DMS153 treated with DMSO at 0.1 percent for 48 hours (cell line): ENCODE measurements around the gene CRYBG3.
"Not testable (repeated sequence)": the region's sequence is repeated elsewhere in the genome, so short reads cannot be mapped to it uniquely, and the experiment has no call there.

Experiments used
- DNase-seq: peaks from one replicate; lab custom pipeline; 2025; ENCODE audit not compliant: unreplicated experiment; lab: John Stamatoyannopoulos, UW

CRYBG3 gene

GRCh38 chr3:97821774-97822358 is at the start of gene CRYBG3:
Gene CRYBG3, plus strand, starts transcription at chr3:97822011. Its CDS starts 196 bp downstream, at chr3:97822207.
- DNase-seq, result peak; percentile 41

DNA sequence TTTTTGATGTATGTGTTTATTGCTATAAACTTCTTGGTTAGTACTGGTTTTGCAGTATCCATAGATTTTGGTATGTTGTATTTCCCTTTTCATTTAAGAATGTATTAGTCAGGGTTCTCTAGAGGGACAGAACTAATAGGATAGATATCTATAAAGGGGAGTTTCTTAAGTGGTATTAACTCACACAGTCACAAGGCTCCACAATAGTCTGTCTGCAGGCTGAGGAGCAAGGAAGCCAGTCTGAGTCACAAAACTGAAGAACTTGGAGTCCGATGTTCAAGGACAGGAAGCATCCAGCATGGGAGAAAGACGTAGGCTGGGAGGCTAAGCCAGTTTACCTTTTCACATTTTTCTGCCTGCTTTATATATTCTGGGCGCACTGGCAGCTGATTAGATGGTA is 48.9 kb upstream of the CRYBG3 start:
- no peak for DNase-seq

- DNase-seq, result no peak
Measured at GRCh38 chr3:97778152-97778551, 43.7 kb upstream of the CRYBG3 start.

DNA sequence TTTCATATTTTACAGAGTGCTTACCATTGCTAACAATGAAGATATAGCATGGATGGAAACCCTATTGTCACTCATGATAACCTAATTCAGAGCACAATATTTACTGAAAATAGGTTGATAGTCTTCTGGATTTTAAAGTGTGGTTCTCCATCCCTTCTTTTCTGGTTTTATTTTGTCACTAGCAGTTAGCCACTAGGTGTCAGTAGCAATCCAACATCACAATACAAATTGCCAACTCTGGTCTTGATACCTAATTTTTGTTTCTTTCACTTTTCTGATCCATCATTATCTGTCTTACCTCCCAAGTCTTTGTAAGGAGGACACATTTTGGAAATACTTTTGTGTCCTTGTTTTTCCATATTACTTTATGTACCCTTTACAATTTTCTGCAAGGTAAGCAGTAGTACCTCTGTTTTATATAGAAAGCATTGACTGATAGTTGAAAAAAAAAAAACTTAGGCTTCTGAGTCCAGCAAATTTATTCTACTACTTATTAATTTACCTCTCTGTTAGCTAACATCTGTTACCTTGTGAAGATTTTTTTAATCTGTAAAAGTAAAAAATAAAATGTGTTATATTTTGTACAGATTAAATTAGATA is 28.3 kb upstream of the CRYBG3 start:
- DNase-seq, result peak; percentile 67

- DNase-seq, result no peak
Measured at GRCh38 chr3:97795951-97796350, 25.9 kb upstream of the CRYBG3 start.

- DNase-seq, result no peak
Measured at GRCh38 chr3:97804471-97804870, 17.3 kb upstream of the CRYBG3 start.

DNA sequence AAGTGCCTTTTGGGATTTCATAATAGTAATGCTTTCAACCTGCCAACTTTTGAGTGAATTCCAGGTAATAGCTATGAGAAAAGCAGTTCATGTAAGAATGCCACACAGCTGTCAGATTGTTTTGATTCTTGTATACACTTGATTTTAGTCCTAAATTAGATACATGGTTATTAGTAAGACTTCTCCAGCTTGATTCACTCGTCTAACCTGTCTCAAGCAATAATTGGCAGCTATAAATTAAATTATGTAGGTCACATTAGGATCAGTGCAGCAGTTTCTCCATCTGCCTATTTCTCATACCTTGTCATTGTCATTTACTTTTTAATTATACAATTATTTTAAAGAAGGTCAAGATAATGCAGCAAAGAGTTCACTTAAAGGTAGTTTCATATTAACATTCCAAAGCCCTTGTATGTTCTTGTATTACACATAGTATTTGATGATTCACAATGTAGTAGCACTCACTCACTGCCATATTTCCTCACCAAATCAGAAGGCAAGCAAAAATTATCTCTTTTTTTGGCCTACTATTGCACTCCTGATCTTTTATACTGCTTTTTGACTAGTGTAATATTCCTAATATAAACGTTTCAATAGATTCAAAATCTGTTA is 10.9 kb upstream of the CRYBG3 start:
- DNase-seq, result no peak

DNA sequence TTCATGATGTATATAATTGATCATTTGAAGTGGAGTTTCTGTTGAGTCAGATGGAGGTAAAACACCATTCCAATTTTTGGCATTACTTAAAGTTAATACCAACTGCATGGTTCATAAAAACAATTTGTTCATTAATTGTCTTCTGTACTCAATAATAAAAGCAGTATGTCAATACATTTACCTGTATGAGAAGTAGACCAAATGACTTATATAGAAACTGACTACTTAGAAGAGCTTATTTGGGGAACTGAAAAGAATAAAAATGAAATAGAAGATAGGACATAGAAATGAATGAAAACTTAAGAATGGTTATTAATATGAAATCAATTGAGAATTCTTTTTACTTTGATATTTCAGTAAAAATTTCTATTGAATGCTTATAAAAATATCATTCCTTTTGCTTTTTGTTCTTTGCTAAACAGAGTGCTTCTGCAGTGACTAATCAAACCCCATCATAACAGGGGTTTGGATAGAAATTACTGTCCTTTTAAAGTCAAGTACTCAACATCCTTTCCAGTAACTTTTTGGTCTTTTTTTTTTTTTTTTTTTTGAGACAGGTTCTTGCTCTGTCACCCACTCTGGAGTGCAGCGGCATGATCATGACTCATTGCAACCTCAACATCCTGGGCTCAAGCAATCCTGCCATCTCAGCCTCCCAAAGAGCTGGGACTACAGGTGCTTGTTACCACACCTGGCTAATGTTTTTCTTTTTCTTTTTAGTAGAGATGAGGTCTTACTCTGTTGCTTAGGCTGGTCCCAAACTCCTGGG is 6.5 kb upstream of the CRYBG3 start:
- DNase-seq, result no peak

DNA sequence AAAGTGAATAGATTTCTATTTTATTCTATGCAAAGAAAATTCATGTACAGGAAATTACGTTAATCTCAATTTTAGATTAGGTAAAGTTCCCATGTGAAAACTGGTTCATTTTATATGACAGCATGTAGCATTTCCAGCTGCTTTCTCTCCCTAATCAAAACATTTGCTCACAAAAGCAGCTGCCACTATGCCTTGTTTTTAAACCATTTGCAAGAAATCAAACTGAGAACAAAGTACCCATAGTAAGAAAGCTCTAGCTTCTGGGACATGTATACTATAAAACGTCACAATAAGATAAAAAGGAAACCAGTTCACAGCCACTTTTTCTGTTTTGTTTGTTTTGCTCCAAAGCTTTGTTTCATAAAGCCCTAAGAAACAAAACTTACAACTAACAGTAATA is 5.0 kb upstream of the CRYBG3 start:
- no peak for DNase-seq

DNA sequence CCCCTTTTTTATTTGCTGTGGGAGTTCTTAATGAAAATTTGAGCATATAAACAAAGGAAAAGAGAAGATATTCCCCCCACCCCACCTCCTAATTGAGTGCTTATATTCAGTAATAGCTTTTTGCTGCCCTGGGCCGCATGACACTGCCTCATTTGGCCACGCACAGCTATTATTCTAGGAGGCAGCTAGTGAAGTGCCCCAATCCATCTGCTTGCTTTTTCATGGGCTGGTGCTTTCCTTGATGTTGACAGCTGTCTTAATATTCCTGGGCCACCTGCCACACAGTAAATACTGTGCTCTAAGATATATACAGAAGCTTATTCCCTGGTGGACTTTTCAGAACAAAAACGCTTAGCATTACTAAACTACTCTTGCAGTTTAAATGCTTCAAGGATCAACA is 3.8 kb upstream of the CRYBG3 start:
- DNase-seq, result peak; percentile 53

DNA sequence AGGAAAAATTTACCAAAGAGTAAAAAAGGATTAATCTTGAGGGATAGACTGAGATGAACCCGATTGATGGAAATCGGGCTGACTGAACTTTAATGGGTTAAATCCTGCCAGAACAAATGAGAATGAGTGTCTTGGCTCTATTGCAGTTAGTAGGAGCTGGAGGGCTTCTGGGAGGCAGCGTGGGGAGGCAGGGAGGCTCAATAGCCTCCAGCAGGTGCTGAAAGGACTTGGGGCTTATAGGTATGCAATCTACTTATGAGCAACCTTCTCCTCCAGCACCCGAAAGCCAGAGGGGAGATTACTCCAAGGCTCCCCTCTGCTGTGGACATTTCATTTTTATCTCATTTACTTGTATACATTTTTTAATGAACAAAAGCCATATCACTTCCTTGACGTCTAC is 1.0 kb upstream of the CRYBG3 start:
- no peak for DNase-seq

- DNase-seq, result no peak
Measured at GRCh38 chr3:97821287-97821773, 481 bp upstream of the CRYBG3 start.

- no peak for DNase-seq
Measured at GRCh38 chr3:97822359-97822775, 556 bp downstream of the CRYBG3 start.

- no peak for DNase-seq
Measured at GRCh38 chr3:97823046-97824004, 1.5 kb downstream of the CRYBG3 start.

- no peak for DNase-seq
Measured at GRCh38 chr3:97825101-97825500, 3.3 kb downstream of the CRYBG3 start.

DNA sequence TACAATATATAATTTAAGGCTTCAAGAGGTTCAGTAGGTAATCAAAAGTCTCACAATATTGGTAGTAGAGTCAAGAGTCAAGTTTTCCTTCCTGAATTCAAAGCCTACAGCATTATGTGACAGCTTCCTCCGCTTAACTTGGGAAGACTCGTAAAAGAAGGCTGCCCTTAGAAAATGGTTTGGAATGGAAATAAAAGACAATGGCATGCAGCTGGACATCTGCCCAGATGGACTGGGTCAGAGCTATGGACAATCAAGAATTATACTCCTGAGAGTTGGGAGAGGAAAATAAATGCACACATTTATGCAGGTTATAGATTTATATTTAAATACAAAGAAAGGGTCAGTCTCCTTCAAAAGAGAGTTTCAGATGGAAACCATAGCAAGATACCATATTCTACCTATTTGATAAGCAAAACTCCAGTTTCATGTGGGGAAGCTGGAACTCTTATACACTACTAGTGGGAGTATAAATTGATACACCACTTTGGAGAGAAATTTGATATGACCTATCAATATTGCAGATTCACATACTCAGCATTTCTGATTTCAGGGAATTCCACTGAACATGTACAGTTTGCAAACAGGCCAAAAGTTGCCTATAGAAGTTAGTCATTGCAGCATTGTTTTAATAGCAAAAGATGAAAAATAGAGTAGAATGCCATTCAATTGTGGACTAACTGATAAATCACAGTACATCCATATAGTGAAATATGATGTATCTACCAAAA is 6.1 kb downstream of the CRYBG3 start:
- no peak for DNase-seq

GRCh38 chr3:97829198-97829597 is 7.4 kb downstream of the CRYBG3 start:
- no peak for DNase-seq

DNA sequence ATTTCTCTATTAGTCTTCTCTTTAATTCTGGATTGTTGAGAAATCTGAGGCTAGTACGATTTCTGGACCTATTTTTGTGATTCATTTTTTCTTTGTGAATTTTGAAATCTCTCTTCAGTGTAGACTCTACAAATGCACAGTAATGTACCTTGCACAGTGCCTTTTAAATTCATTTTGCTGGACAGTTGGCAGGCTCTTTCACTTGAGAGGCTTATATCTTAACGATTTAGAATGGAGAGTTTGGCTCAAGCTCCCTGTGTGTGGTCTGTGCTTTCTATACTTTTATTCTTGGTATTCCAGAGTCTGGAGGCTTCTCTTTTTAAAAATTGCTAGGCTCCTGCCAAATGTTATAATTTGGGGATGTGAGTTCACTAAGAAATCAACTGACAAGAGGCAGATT is 8.8 kb downstream of the CRYBG3 start:
- no peak for DNase-seq

DNA sequence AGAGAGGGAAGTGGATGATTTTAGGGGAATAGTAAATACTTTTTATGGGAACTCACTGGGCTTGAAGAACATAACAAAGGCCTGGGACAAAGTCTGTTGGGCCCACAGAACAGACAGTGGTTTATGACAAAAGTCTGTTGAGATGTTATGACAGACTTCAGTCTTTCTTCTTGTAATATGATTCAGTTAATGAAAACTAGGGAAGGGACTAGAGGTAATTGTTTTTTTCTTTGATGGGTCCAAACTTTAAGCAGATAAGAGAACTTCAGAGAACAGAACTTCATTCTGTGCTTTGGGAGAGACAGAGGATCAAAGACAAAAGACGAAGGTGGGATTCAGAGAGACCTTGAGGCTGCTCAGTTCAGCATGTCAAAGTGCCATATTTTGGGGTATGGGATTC is 9.3 kb downstream of the CRYBG3 start:
- no peak for DNase-seq

GRCh38 chr3:97833184-97833583 is 11.4 kb downstream of the CRYBG3 start:
- not testable (repeated sequence) for DNase-seq
